ENCODE data around the gene FCHSD2. TPM values are rescaled to one million over a fixed set of nuclear protein-coding genes. Genes with fewer than 3 reads are reported as not detected.

FCHSD2 gene
- total RNA-seq, 2 experiments from 2014 or later = 53.3 to 60.1 TPM

- Mint-ChIP-seq H3K9me3 (no peaks in the 10 kb centered on the region), H3K4me1 (peaks cover 19% of the 10 kb centered on the region), H3K4me3 (no peak overlapping the region), H3K27me3 (peaks cover 3% of the 10 kb centered on the region), H3K36me3 (peaks cover 2% of the 10 kb centered on the region), H3K27ac (no peak overlapping the region)
- no peak for DNase-seq
- POLR2A ChIA-PET = interaction anchor here (1.8 kb wide), 1 partner anchor 25 kb away, joined by 4 read pairs; the partner anchor contains the start of gene FCHSD2
- no peak for ATAC-seq (ENCODE audit: low read depth)
Observed at GRCh38 chr11:73167363-73167954, 25.3 kb upstream of the FCHSD2 start.

DNA sequence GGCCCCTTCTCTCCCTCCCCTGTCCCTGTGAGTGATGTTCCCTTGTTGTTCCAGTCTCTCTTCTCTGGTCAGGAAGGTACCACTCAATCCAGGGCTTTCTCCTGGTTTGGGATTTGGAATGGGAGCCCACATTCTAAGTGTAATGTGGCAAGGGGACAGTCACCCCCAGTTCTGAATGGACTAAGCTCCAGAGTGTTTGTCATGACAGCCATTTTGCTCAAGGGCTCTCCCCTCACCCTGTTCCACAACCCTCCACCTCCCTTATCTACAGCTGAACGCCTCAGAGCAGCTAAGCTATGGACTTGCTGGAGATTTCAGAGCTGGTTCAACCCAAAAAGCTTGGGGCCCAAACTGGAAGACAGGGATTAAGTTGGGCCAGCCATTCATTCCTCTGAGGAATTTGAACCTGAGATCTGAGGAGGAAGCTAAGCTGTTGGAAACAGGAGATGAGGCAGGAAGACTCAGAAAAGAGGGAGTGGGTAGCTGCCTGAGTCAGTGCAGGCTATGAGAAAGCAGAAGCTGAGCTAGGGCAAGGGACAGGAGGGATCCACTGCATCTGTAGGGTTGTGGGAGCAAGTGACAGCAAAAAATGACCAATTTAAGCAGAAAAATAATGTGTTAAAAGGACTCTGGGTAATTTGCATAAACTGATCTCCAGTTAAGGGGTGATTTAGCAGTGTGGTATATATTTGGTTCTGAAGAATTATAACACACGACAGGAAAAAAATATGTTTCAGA, 22.9 kb upstream of the FCHSD2 start:
- POLR2A ChIA-PET = interaction anchor here (1.1 to 2.5 kb wide), 2 partner anchors 22 kb away, joined by 4 to 10 read pairs; partner anchors contain the start of gene FCHSD2
- H3K4me1 Mint-ChIP-seq = peaks cover 13% of the 10 kb centered on the region
- peaks cover 2% of the 10 kb centered on the region for H3K36me3 Mint-ChIP-seq
- H3K9me3 Mint-ChIP-seq = no peaks in the 10 kb centered on the region
- H3K4me3 Mint-ChIP-seq = no peak overlapping the region
- H3K27me3 Mint-ChIP-seq = peaks cover 5% of the 10 kb centered on the region
- no peak overlapping the region for H3K27ac Mint-ChIP-seq
- DNase-seq = peak; percentile 4
- ATAC-seq (ENCODE audit: low read depth) = no peak

DNA sequence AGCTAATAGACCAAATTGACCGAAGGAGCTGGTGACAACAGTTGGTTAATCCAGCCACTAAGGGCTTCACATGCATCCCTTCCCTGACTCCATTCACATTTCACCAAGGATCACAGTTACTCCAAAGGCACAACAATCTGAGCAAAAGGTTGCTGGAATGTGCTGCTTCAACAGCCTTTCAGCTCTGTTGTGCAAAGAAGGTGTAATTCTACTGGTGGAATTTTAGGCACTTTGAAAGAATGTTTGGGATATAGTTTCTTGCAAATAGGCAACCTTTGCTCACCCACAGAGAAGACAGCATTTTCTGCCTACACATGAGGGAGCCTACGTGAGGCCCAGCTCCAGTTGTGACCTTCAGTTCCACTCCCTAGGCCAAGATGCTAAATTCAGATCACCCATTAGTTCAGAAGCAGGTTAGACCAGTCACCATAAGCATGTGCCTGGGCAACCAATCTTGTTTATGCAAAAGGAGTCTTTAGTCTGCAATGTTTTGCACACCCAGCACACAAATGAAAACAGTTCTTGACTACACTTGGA, 21.6 kb upstream of the FCHSD2 start:
- no peak overlapping the region for H3K27ac Mint-ChIP-seq
- POLR2A ChIA-PET = interaction anchor here (2.4 to 2.5 kb wide), 2 partner anchors 10 to 21 kb away, joined by 5 to 10 read pairs; partner anchors contain the start of gene FCHSD2
- H3K4me1 Mint-ChIP-seq = peaks cover 9% of the 10 kb centered on the region
- peaks cover 2% of the 10 kb centered on the region for H3K36me3 Mint-ChIP-seq
- H3K4me3 Mint-ChIP-seq = no peak overlapping the region
- H3K9me3 Mint-ChIP-seq = no peaks in the 10 kb centered on the region
- H3K27me3 Mint-ChIP-seq = peaks cover 5% of the 10 kb centered on the region
- ATAC-seq (ENCODE audit: low read depth) (no peak), DNase-seq (no peak)

- POLR2A ChIA-PET = interaction anchor here (2.4 to 2.5 kb wide), 2 partner anchors 9 to 19 kb away, joined by 5 to 10 read pairs; partner anchors contain the start of gene FCHSD2
- Mint-ChIP-seq H3K27ac (no peak overlapping the region), H3K27me3 (peaks cover 5% of the 10 kb centered on the region), H3K9me3 (no peaks in the 10 kb centered on the region), H3K4me1 (peaks cover 17% of the 10 kb centered on the region), H3K36me3 (no peaks in the 10 kb centered on the region), H3K4me3 (no peak overlapping the region)
- ATAC-seq (ENCODE audit: low read depth) (no peak), DNase-seq (peak; percentile 4)
Observed at GRCh38 chr11:73162196-73162740, 20.1 kb upstream of the FCHSD2 start.

- H3K27ac Mint-ChIP-seq = no peak overlapping the region
- H3K27me3 Mint-ChIP-seq = peaks cover 2% of the 10 kb centered on the region
- ATAC-seq (ENCODE audit: low read depth) = no peak
- DNase-seq = no peak
- H3K36me3 Mint-ChIP-seq = no peaks in the 10 kb centered on the region
- peaks cover 33% of the 10 kb centered on the region for H3K4me1 Mint-ChIP-seq
- H3K4me3 Mint-ChIP-seq = no peak overlapping the region
- POLR2A ChIA-PET = interaction anchor here (1.0 to 2.4 kb wide), 3 partner anchors 8 to 17 kb away, joined by 3 to 17 read pairs (median 3); partner anchors contain the start of gene FCHSD2
- no peaks in the 10 kb centered on the region for H3K9me3 Mint-ChIP-seq
Observed at GRCh38 chr11:73160005-73160760, 18.1 kb upstream of the FCHSD2 start.

DNA sequence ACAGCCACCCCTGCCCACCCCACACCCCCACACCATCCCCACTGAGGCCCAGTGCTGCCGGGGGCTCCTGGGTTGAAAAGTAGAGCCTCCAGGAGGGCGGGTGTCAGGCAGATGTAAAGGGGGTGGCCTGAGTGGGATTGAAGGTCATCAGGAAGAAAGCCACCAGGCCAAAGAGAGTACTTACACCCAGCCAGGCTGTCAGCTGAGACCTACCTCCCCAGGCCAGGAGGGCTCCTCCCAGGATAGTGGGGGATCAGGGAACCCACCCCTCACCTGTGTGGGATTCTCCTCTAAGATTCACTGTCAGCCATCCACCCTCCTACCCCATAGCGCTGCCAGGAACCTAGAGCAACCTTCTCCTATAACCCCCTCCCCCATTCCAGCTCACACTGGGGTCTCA, 17.2 kb upstream of the FCHSD2 start:
- ATAC-seq (ENCODE audit: low read depth) (no peak), DNase-seq (no peak)
- Mint-ChIP-seq H3K4me1 (peaks cover 41% of the 10 kb centered on the region), H3K27me3 (peaks cover 2% of the 10 kb centered on the region), H3K36me3 (no peaks in the 10 kb centered on the region), H3K27ac (no peak overlapping the region), H3K9me3 (no peaks in the 10 kb centered on the region), H3K4me3 (no peak overlapping the region)
- POLR2A ChIA-PET = interaction anchor here (1.0 to 2.4 kb wide), 2 partner anchors 15 to 17 kb away, joined by 3 to 17 read pairs; partner anchors contain the start of gene FCHSD2

DNA sequence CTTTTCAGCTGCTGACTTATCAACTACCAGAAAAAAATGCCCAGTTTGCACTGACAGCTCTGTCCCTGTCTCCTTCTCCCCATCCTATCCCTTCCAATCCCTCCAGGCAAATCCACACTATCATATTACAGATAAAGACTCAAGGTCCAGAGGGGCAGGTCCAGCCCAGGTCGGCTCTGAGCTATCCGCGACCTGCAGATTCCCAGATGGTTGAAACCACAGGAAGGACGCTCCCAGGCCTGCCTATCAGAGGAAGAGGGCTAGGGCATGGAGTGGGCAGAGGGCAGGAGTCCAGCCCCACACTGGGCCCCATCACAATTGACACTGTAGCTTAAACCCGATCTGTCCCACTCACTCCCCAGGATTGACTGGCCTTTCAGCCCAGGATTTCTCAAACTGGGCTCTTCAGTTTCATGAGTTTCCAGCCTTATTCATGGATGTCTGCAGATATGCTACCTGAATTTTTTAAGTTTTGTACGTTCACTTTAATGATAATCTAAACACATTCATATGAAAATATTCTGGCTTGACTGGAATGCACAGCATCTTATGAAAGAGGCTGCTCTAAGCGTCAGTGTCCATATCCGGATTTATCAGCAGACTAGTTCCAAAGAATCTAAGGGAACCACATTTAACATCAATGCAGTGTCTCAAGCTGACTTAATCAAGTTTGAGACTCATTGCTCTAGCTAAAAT, 16.4 kb upstream of the FCHSD2 start:
- Mint-ChIP-seq H3K27ac (no peak overlapping the region), H3K4me1 (peaks cover 49% of the 10 kb centered on the region), H3K36me3 (no peaks in the 10 kb centered on the region), H3K9me3 (no peaks in the 10 kb centered on the region), H3K27me3 (peaks cover 2% of the 10 kb centered on the region), H3K4me3 (no peak overlapping the region)
- no peak for DNase-seq
- POLR2A ChIA-PET = interaction anchor here (8.8 kb wide), 1 partner anchor 15 kb away, joined by 174 read pairs; the partner anchor contains the start of gene FCHSD2
- ATAC-seq (ENCODE audit: low read depth) = no peak

DNA sequence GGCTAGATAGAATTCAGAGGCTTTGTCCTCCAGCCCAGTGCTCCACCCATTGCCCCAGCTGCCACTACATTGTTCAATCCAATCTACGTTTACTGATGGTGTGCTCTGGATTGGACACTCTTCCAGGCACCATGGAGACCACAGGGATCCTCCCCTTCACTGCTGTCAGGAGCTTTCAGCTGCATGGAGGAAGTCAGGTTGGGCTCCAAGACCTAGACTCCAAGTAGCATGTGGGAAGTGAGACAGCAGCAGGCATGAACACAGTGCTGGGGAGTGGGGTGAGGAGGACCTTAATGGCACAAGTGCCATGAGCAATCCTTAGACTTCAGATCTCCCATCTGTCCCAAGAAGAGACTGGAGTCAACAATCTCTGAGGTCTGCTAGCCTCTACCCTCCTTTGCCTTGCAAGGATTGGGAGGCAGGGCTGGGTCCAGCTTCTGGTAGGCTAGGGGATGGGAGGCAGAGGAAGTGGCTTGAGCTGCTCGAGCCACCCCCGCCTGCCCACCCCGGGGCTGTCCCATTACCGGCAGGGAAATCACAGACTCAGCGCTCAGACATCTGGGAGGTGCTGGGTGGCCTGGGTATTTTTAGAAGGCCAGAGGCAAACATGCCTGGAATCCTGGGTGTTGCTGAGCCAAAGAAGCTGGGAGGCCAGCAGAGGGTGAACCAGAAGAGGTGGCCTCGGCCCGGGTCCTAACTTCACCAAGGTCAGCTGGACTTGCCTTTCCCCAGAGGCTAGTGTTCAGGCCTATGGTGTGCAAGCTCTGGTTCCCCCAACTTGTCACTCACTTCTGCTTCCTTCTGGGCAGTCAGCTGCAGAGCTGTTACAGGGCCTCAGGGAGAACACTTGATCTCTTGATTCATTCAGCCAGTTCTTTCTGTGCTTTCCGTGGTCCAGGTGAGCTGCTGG, 15.2 kb upstream of the FCHSD2 start:
- DNase-seq = no peak
- H3K27ac Mint-ChIP-seq = no peak overlapping the region
- no peaks in the 10 kb centered on the region for H3K36me3 Mint-ChIP-seq
- H3K9me3 Mint-ChIP-seq = no peaks in the 10 kb centered on the region
- no peak overlapping the region for H3K4me3 Mint-ChIP-seq
- H3K4me1 Mint-ChIP-seq = peaks cover 55% of the 10 kb centered on the region
- POLR2A ChIA-PET = interaction anchor here (1.5 to 8.8 kb wide), 2 partner anchors 14 to 343 kb away, joined by 3 to 174 read pairs; partner anchors contain the start of genes ATG16L2 and FCHSD2
- H3K27me3 Mint-ChIP-seq = peaks cover 2% of the 10 kb centered on the region
- no peak for ATAC-seq (ENCODE audit: low read depth)

- Mint-ChIP-seq H3K27me3 (peaks cover 2% of the 10 kb centered on the region), H3K4me3 (no peak overlapping the region), H3K36me3 (peaks cover 1% of the 10 kb centered on the region), H3K27ac (no peak overlapping the region), H3K9me3 (no peaks in the 10 kb centered on the region), H3K4me1 (peaks cover 57% of the 10 kb centered on the region)
- POLR2A ChIA-PET = interaction anchor here (0.6 to 8.8 kb wide), 3 partner anchors 13 to 342 kb away, joined by 3 to 174 read pairs (median 3); partner anchors contain the start of genes ATG16L2 and FCHSD2
- DNase-seq (no peak), ATAC-seq (ENCODE audit: low read depth) (no peak)
Observed at GRCh38 chr11:73156686-73157085, 14.6 kb upstream of the FCHSD2 start.

- peaks cover 1% of the 10 kb centered on the region for H3K36me3 Mint-ChIP-seq
- no peaks in the 10 kb centered on the region for H3K9me3 Mint-ChIP-seq
- H3K27ac Mint-ChIP-seq = peak overlapping the region; percentile 79
- DNase-seq (no peak), ATAC-seq (ENCODE audit: low read depth) (no peak)
- POLR2A ChIA-PET = interaction anchor here (0.6 to 8.8 kb wide), 3 partner anchors 13 to 342 kb away, joined by 3 to 174 read pairs (median 3); partner anchors contain the start of genes ATG16L2 and FCHSD2
- peak overlapping the region; percentile 28 for H3K4me3 Mint-ChIP-seq
- peaks cover 2% of the 10 kb centered on the region for H3K27me3 Mint-ChIP-seq
- H3K4me1 Mint-ChIP-seq = peaks cover 61% of the 10 kb centered on the region
Observed at GRCh38 chr11:73156114-73156513, 14.0 kb upstream of the FCHSD2 start.

- no peak for ATAC-seq (ENCODE audit: low read depth)
- H3K27me3 Mint-ChIP-seq = no peaks in the 10 kb centered on the region
Observed at GRCh38 chr11:73155102-73155501, 13.0 kb upstream of the FCHSD2 start.

More at GRCh38 chr11:73155102-73155501, 13.0 kb upstream of the FCHSD2 start:
- peak overlapping the region; percentile 63 for H3K4me3 Mint-ChIP-seq
- peaks cover 72% of the 10 kb centered on the region for H3K4me1 Mint-ChIP-seq
- POLR2A ChIA-PET = interaction anchor here (0.6 to 8.8 kb wide), 3 partner anchors 9 to 27 kb away, joined by 3 to 174 read pairs (median 5); partner anchors contain the start of gene FCHSD2
- no peak for DNase-seq
- H3K27ac Mint-ChIP-seq = peak overlapping the region; percentile 97
- peaks cover 1% of the 10 kb centered on the region for H3K36me3 Mint-ChIP-seq
- no peaks in the 10 kb centered on the region for H3K9me3 Mint-ChIP-seq

Measured in activated naive CD8-positive, alpha-beta T cell treated with anti-CD3 and anti-CD28 coated beads, Interleukin-2, amount 10 ng/mL, durations not matched to agents 7 days and 5 days (primary cell).